ENCODE data around the gene UBR1. TPM values are rescaled to one million over a fixed set of nuclear protein-coding genes. Genes with fewer than 3 reads are reported as not detected.

Gene UBR1
- total RNA-seq, 4 donors from 2014 or later, result 20.2 to 31.3 (median 22.5) TPM

- H3K27me3 ChIP-seq, result no peaks in the 10 kb centered on the region
- DNase-seq (no peak), ATAC-seq (no peak)
- no peaks in the 10 kb centered on the region for H3K9me3 ChIP-seq
- H3K36me3 ChIP-seq, result peaks cover 0 to 34% of the 10 kb centered on the region in 2 donors
- no peaks in the 10 kb centered on the region for H3K4me1 ChIP-seq
- no peak overlapping the region for H3K4me3 ChIP-seq
- in situ Hi-C loops (cut with MboI; ENCODE audit: low sequenced_read_pairs in 4 of 4), result no loop called here
- no peak overlapping the region for H3K27ac ChIP-seq
- TF ChIP-seq POLR2A (IDR thresholded peaks at IDR 0.05) (no peak), CTCF (IDR thresholded peaks at IDR 0.05 in 4 of 5, conservative IDR thresholded peaks at IDR 0.05 in 1 of 5) (no peak)
- intact Hi-C loops (cut with DNase I; ENCODE audit: low total_unique reads), result no loop called here
These were observed 23.3 kb downstream of the UBR1 start for GRCh38 chr15:43082509-43082908.

- intact Hi-C loops (cut with DNase I; ENCODE audit: low total_unique reads) (no loop called here), in situ Hi-C loops (cut with MboI; ENCODE audit: low sequenced_read_pairs in 4 of 4) (no loop called here)
- Histone ChIP-seq H3K4me3 (no peak overlapping the region), H3K27ac (no peak overlapping the region), H3K9me3 (no peaks in the 10 kb centered on the region), H3K36me3 (peaks cover 0 to 34% of the 10 kb centered on the region in 2 donors), H3K4me1 (no peaks in the 10 kb centered on the region), H3K27me3 (no peaks in the 10 kb centered on the region)
- DNase-seq (no peak), ATAC-seq (no peak)
- TF ChIP-seq POLR2A (IDR thresholded peaks at IDR 0.05) (no peak), CTCF (IDR thresholded peaks at IDR 0.05 in 4 of 5, conservative IDR thresholded peaks at IDR 0.05 in 1 of 5) (no peak)
These were observed 24.6 kb downstream of the UBR1 start for GRCh38 chr15:43081283-43081682.

- ATAC-seq (no peak), DNase-seq (no peak)
- TF ChIP-seq CTCF (IDR thresholded peaks at IDR 0.05 in 4 of 5, conservative IDR thresholded peaks at IDR 0.05 in 1 of 5) (no peak), POLR2A (IDR thresholded peaks at IDR 0.05) (no peak)
- Histone ChIP-seq H3K27me3 (no peaks in the 10 kb centered on the region), H3K27ac (no peak overlapping the region), H3K4me3 (no peak overlapping the region), H3K36me3 (peaks cover 0 to 73% of the 10 kb centered on the region in 2 donors), H3K9me3 (no peaks in the 10 kb centered on the region), H3K4me1 (no peaks in the 10 kb centered on the region)
- in situ Hi-C loops (cut with MboI; ENCODE audit: low sequenced_read_pairs in 4 of 4), result no loop called here
- intact Hi-C loops (cut with DNase I; ENCODE audit: low total_unique reads), result loop anchor here (5.0 kb wide), 1 partner anchor 44 kb away; no protein-coding TSS in a partner anchor
These were observed 34.4 kb downstream of the UBR1 start for GRCh38 chr15:43071451-43071850.

- H3K4me3 ChIP-seq, result no peak overlapping the region
- ATAC-seq, result no peak
- no peak overlapping the region for H3K27ac ChIP-seq
- intact Hi-C loops (cut with DNase I; ENCODE audit: low total_unique reads), result loop anchor here (5.0 kb wide), 1 partner anchor 44 kb away; no protein-coding TSS in a partner anchor
- H3K36me3 ChIP-seq, result peaks cover 0 to 78% of the 10 kb centered on the region in 2 donors
- DNase-seq, result no peak
- no peaks in the 10 kb centered on the region for H3K4me1 ChIP-seq
- H3K27me3 ChIP-seq, result no peaks in the 10 kb centered on the region
- H3K9me3 ChIP-seq, result no peaks in the 10 kb centered on the region
- TF ChIP-seq CTCF (IDR thresholded peaks at IDR 0.05 in 4 of 5, conservative IDR thresholded peaks at IDR 0.05 in 1 of 5) (no peak), POLR2A (IDR thresholded peaks at IDR 0.05) (no peak)
- in situ Hi-C loops (cut with MboI; ENCODE audit: low sequenced_read_pairs in 4 of 4), result no loop called here
These were observed 34.9 kb downstream of the UBR1 start for GRCh38 chr15:43070893-43071292.

- Histone ChIP-seq H3K27ac (no peak overlapping the region), H3K27me3 (no peaks in the 10 kb centered on the region), H3K4me1 (no peaks in the 10 kb centered on the region), H3K4me3 (no peak overlapping the region), H3K36me3 (peaks cover 0 to 84% of the 10 kb centered on the region in 2 donors), H3K9me3 (no peaks in the 10 kb centered on the region)
- TF ChIP-seq POLR2A (IDR thresholded peaks at IDR 0.05) (no peak), CTCF (IDR thresholded peaks at IDR 0.05 in 4 of 5, conservative IDR thresholded peaks at IDR 0.05 in 1 of 5) (no peak)
- ATAC-seq (no peak), DNase-seq (no peak)
- in situ Hi-C loops (cut with MboI; ENCODE audit: low sequenced_read_pairs in 4 of 4), result no loop called here
- intact Hi-C loops (cut with DNase I; ENCODE audit: low total_unique reads), result loop anchor here (5.0 kb wide), 1 partner anchor 43 kb away; no protein-coding TSS in a partner anchor
These were observed 35.6 kb downstream of the UBR1 start for GRCh38 chr15:43070249-43070648.

Data from gastrocnemius medialis (tissue), 4 donors.